GM19043 (cell line): ENCODE results near the gene PTPRD.
"Not testable (repeated sequence)": the region's sequence is repeated elsewhere in the genome, so short reads cannot be mapped to it uniquely, and the experiment has no call there.

Experiments used
- ATAC-seq: cut with Tn5 transposase; IDR thresholded peaks from one replicate; pipeline ENCODE4 v1.9.1; 2021; ENCODE audit warnings: low read depth; ENCODE audit not compliant: unreplicated experiment

Gene PTPRD

GRCh38 chr9:9998491-9999287 lies 614.1 kb downstream of the PTPRD start:
- ATAC-seq: no peak

GRCh38 chr9:9997585-9997984 lies 615.2 kb downstream of the PTPRD start:
- ATAC-seq: no peak

- ATAC-seq: no peak
Measured at GRCh38 chr9:9996259-9996658, 616.5 kb downstream of the PTPRD start.

GRCh38 chr9:9992936-9993335 lies 619.9 kb downstream of the PTPRD start:
- no peak for ATAC-seq

- no peak for ATAC-seq
Measured at GRCh38 chr9:9973062-9973461, 639.7 kb downstream of the PTPRD start.

- no peak for ATAC-seq
Measured at GRCh38 chr9:9970514-9970913, 642.3 kb downstream of the PTPRD start.

GRCh38 chr9:9963841-9964240 lies 649.0 kb downstream of the PTPRD start:
- ATAC-seq: no peak

GRCh38 chr9:9961934-9962333 lies 650.9 kb downstream of the PTPRD start:
- ATAC-seq: no peak

- ATAC-seq: no peak
Measured at GRCh38 chr9:9961487-9961886, 651.3 kb downstream of the PTPRD start.

- no peak for ATAC-seq
Measured at GRCh38 chr9:9951556-9952160, 661.1 kb downstream of the PTPRD start.

- no peak for ATAC-seq
Measured at GRCh38 chr9:9950813-9951212, 662.0 kb downstream of the PTPRD start.

GRCh38 chr9:9949978-9950377 lies 662.8 kb downstream of the PTPRD start:
- no peak for ATAC-seq

GRCh38 chr9:9949368-9949767 lies 663.4 kb downstream of the PTPRD start:
- no peak for ATAC-seq

- ATAC-seq: no peak
Measured at GRCh38 chr9:9945966-9946365, 666.8 kb downstream of the PTPRD start.

- ATAC-seq: peak; percentile 84
Measured at GRCh38 chr9:9942764-9943424, 669.9 kb downstream of the PTPRD start.

GRCh38 chr9:9938432-9938831 lies 674.4 kb downstream of the PTPRD start:
- ATAC-seq: no peak

GRCh38 chr9:9931464-9931863 lies 681.3 kb downstream of the PTPRD start:
- ATAC-seq: not testable (repeated sequence)

GRCh38 chr9:9924376-9924775 lies 688.4 kb downstream of the PTPRD start:
- ATAC-seq: peak; percentile 81

- ATAC-seq: no peak
Measured at GRCh38 chr9:9921805-9922204, 691.0 kb downstream of the PTPRD start.

- ATAC-seq: no peak
Measured at GRCh38 chr9:9920425-9921060, 692.3 kb downstream of the PTPRD start.

GRCh38 chr9:9919174-9919775 lies 693.5 kb downstream of the PTPRD start:
- no peak for ATAC-seq
